HepG2 (cell line): ENCODE results near the gene RNU6-1. TPM values are rescaled to one million over a fixed set of nuclear protein-coding genes. Genes with fewer than 3 reads are reported as not detected.

Experiments used
- ARHGAP35 ChIP-seq: sonication (generic); formaldehyde crosslinking; IDR thresholded peaks from 2 replicates; pipeline ENCODE4 v1.9.0; 2022; ENCODE audit warnings: mild to moderate bottlenecking, inconsistent platforms, moderate library complexity, missing genetic modification reagents, borderline replicate concordance
- ATF6 ChIP-seq: sonication (generic); formaldehyde crosslinking; conservative IDR thresholded peaks from 2 replicates; pipeline ENCODE4 v1.4.0; 2020; ENCODE audit warnings: missing genetic modification reagents
- CENPBD1 ChIP-seq: sonication (generic); formaldehyde crosslinking; IDR thresholded peaks from 2 replicates; pipeline ENCODE4 v1.8.0; 2022; ENCODE audit warnings: missing genetic modification reagents, low read depth, mild to moderate bottlenecking, borderline replicate concordance
- FOXA3 ChIP-seq: IDR thresholded peaks from 2 replicates; pipeline ENCODE4 v1.6.1; 2016; ENCODE audit warnings: missing genetic modification reagents, missing compliant biosample characterization
- HES4 ChIP-seq: sonication (generic); formaldehyde crosslinking; IDR thresholded peaks from 2 replicates; pipeline ENCODE4 v1.9.0; 2021; ENCODE audit warnings: mild to moderate bottlenecking, missing genetic modification reagents, borderline replicate concordance
- HNF4A ChIP-seq: sonication (generic); formaldehyde crosslinking; IDR thresholded peaks from 2 replicates; pipeline ENCODE4 v1.4.0; 2020; ENCODE audit warnings: missing genetic modification reagents
- MATR3 ChIP-seq: sonication (generic); formaldehyde crosslinking; IDR thresholded peaks from 2 replicates; pipeline ENCODE4 v1.4.0; 2020; ENCODE audit warnings: missing genetic modification reagents
- MLXIP ChIP-seq: sonication (generic); formaldehyde crosslinking; IDR thresholded peaks from 2 replicates; pipeline ENCODE4 v1.9.0; 2021; ENCODE audit warnings: missing genetic modification reagents, borderline replicate concordance
- NFKBIZ ChIP-seq: IDR thresholded peaks from 2 replicates; pipeline ENCODE4 v1.6.1; 2018; ENCODE audit warnings: missing genetic modification reagents, missing compliant biosample characterization
- PRDM4 ChIP-seq: sonication (generic); formaldehyde crosslinking; IDR thresholded peaks from 2 replicates; pipeline ENCODE4 v1.9.0; 2021; ENCODE audit warnings: missing genetic modification reagents, borderline replicate concordance
- TFDP1 ChIP-seq: IDR thresholded peaks from 2 replicates; pipeline ENCODE4 v1.6.1; 2016; ENCODE audit warnings: missing compliant biosample characterization, missing genetic modification reagents, borderline replicate concordance
- ZNF235 ChIP-seq: sonication (generic); formaldehyde crosslinking; IDR thresholded peaks from 2 replicates; pipeline ENCODE4 v1.8.1; 2023; ENCODE audit warnings: mild to moderate bottlenecking, missing genetic modification reagents, borderline replicate concordance
- ZNF501 ChIP-seq: sonication (generic); formaldehyde crosslinking; IDR thresholded peaks from 2 replicates; pipeline ENCODE4 v1.5.1; 2020; ENCODE audit warnings: mild to moderate bottlenecking, moderate library complexity, missing genetic modification reagents
- polyA plus RNA-seq, 8 experiments: library from polyadenylated mRNA; depleted of rRNA in 3 of 8; stranded (reverse) in 7 of 8; unstranded in 1 of 8; fragments of >200 nt; fragmentation: Illumina TruSeq in 4 of 8; extraction: Trizol in 4 of 8; gene quantifications; 2 replicates each; pipeline versions ENCODE4 v1.2.1 to v1.2.3, GENCODE V29; 2011 to 2016; ENCODE audit warnings: low read depth in 4 of 8, missing spikeins in 1 of 8, mixed read lengths in 1 of 8; ENCODE audit not compliant: insufficient read depth in 1 of 8
- total RNA-seq, 5 experiments: library from RNA; depleted of rRNA; stranded (reverse); fragments of >200 nt; fragmentation: Illumina TruSeq; extraction: Trizol; gene quantifications; 2 replicates each; pipeline ENCODE4 v1.2.3, GENCODE V29; 2016; ENCODE audit warnings: low read depth in 1 of 5

RNU6-1 gene
- total and polyA plus RNA-seq, 2 of the 13 experiments (the other 11 are each of a cell fraction or from before 2014, with no cell fraction given) = under 0.01 TPM; not detected in 1

- no peak for TF ChIP-seq PRDM4 (CRISPR knock-in tag)
- peak; percentile 88 for TF ChIP-seq HNF4A
- no peak for TF ChIP-seq ZNF235 (CRISPR knock-in tag)
- no peak for TF ChIP-seq CENPBD1 (CRISPR knock-in tag)
- TF ChIP-seq TFDP1 (CRISPR knock-in tag) = peak; percentile 12; the same call in 1 of the 2 replicates
- 0 out of 2 replicates have a peak, but pooled peaks have one; percentile 29 for TF ChIP-seq ZNF501 (CRISPR knock-in tag)
- TF ChIP-seq NFKBIZ (CRISPR knock-in tag) = no peak
- no peak for TF ChIP-seq ARHGAP35 (CRISPR knock-in tag)
- no peak for TF ChIP-seq MLXIP (CRISPR knock-in tag)
- peak; percentile 71 for TF ChIP-seq FOXA3 (CRISPR knock-in tag)
- TF ChIP-seq MATR3 (CRISPR knock-in tag) = no peak
- no peak for TF ChIP-seq ATF6 (CRISPR knock-in tag)
- no peak for TF ChIP-seq HES4 (CRISPR knock-in tag)
These were observed 3.9 kb upstream of the RNU6-1 start (continued) for GRCh38 chr15:67843571-67844387.
